Hepatocyte (in vitro differentiated cells): ENCODE data around the gene UBAP1. TPM values are rescaled to one million over a fixed set of nuclear protein-coding genes. Genes with fewer than 3 reads are reported as not detected.

Experiments used
- DNase-seq: peaks from one replicate; pipeline ENCODE4 v3.0.0-alpha.2; 2016; ENCODE audit warnings: low spot score
- H2AFZ ChIP-seq: fragments of 200-600 bp; sonication (generic); 2 replicates; pipeline ENCODE4 v1.6.0; 2016; ENCODE audit warnings: antibody characterized with exemption, mild to moderate bottlenecking
- H3K27ac ChIP-seq: fragments of 200-600 bp; sonication (generic); 2 replicates; pipeline ENCODE4 v1.5.1; 2016; ENCODE audit warnings: mild to moderate bottlenecking
- H3K27me3 ChIP-seq: fragments of 200-600 bp; sonication (generic); 2 replicates; pipeline ENCODE4 v1.6.1; 2016
- H3K36me3 ChIP-seq: fragments of 200-600 bp; sonication (generic); replicated peaks from 2 replicates; pipeline ENCODE4 v1.5.1; 2016; ENCODE audit warnings: low read depth; ENCODE audit not compliant: insufficient read depth
- H3K4me1 ChIP-seq: fragments of 200-600 bp; sonication (generic); 2 replicates; pipeline ENCODE4 v1.5.1; 2016; ENCODE audit warnings: mild to moderate bottlenecking, moderate library complexity; ENCODE audit not compliant: insufficient read depth
- H3K4me2 ChIP-seq: fragments of 200-600 bp; sonication (generic); 2 replicates; pipeline ENCODE4 v1.6.0; 2016
- H3K4me3 ChIP-seq: fragments of 200-600 bp; sonication (generic); 2 replicates; pipeline ENCODE4 v1.5.1; 2016; ENCODE audit warnings: mild to moderate bottlenecking
- H3K79me2 ChIP-seq: fragments of 200-600 bp; sonication (generic); 2 replicates; pipeline ENCODE4 v1.6.0; 2017; ENCODE audit warnings: mild to moderate bottlenecking
- H3K9me2 ChIP-seq: fragments of 200-600 bp; sonication (generic); replicated peaks from 2 replicates; pipeline ENCODE4 v1.6.0; 2017; ENCODE audit warnings: mild to moderate bottlenecking; ENCODE audit not compliant: insufficient read depth
- H3K9me3 ChIP-seq: fragments of 200-600 bp; sonication (generic); 2 replicates; pipeline ENCODE4 v1.5.1; 2016; ENCODE audit warnings: low read depth, mild to moderate bottlenecking
- H4K20me1 ChIP-seq: fragments of 200-600 bp; sonication (generic); 2 replicates; pipeline ENCODE4 v1.6.0; 2016; ENCODE audit warnings: mild to moderate bottlenecking; ENCODE audit not compliant: insufficient read depth, poor library complexity, severe bottlenecking
- EZH2 ChIP-seq: fragments of 200-600 bp; sonication (generic); IDR thresholded peaks from 2 replicates; pipeline ENCODE4 v1.6.1; 2016; ENCODE audit warnings: antibody characterized with exemption, mild to moderate bottlenecking, borderline replicate concordance
- EZH2phosphoT487 ChIP-seq: fragments of 200-600 bp; sonication (generic); IDR thresholded peaks from one replicate; pipeline ENCODE4 v1.6.1; 2018; ENCODE audit warnings: antibody characterized with exemption, mild to moderate bottlenecking, low read depth, moderate library complexity; ENCODE audit not compliant: unreplicated experiment, severe bottlenecking
- WGBS: methylation state at CpG from one replicate; pipeline ENCODE4 v1.1.6; 2016; ENCODE audit warnings: low lambda C conversion rate; ENCODE audit errors: missing lambda C conversion rate; 5-methylcytosine and 5-hydroxymethylcytosine counted together
- polyA plus RNA-seq: library from polyadenylated mRNA; unstranded; fragments of >200 nt; fragmentation: Nextera tagmentation; extraction: Ambion mirVana; gene quantifications from 2 replicates; pipeline ENCODE4 v1.2.1, GENCODE V29; 2016
- total RNA-seq: library from RNA; depleted of rRNA; stranded (reverse); fragments of >200 nt; gene quantifications from 2 replicates; pipeline ENCODE4 v1.2.3, GENCODE V29; 2014
- TF ChIP-seq, protein P1 (sequence below): fragments of 200-600 bp; sonication (generic); IDR thresholded peaks from 2 replicates; pipeline ENCODE4 v1.5.1; 2016; ENCODE audit warnings: antibody characterized with exemption, mild to moderate bottlenecking; ENCODE audit not compliant: poor library complexity

The UBAP1 gene
- total and polyA plus RNA-seq, 2 experiments from 2014 or later, result 38.0 to 49.7 TPM

DNA sequence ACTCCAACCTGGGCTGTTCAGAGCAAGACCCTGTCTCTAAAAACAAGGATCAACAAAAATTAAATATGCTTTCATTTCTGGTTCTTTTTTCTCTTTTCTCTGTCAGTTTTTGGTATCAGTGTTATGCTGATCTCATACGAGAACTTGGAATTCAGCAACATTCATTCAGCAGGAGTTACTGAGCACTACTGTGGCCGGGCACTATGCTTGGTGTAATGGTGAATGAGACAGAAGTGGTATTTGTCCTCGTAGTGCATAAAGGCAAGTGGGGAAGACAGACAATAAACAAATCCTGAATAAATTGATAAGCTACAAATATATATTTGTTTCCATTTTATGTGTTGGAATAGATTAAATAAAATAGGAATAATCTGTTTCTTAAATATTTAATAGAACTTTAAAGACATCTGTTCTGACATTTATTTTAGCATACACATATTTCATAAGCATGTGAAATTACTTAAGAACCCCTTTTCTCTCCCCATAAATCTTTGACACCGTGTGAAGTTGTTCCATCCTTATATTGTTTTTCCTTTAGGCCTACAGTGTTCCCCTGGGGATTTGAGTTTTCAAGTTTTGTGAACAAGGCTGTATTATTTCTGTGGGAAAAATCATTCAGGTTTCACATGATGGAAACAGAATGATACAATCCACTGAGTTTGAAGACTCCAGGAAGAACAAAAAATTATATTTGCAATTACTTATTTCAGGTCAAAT is 24.6 kb downstream of the UBAP1 start:
- H3K9me3 ChIP-seq, result no peaks in the 10 kb centered on the region
- WGBS, result 85% methylated on average over 4 of the region's 4 CpGs
- no peaks in the 10 kb centered on the region for H3K9me2 ChIP-seq
- no peak overlapping the region for H3K27ac ChIP-seq
- TF ChIP-seq EZH2 (no peak), EZH2phosphoT487 (no peak)
- TF ChIP-seq, protein P1, sequence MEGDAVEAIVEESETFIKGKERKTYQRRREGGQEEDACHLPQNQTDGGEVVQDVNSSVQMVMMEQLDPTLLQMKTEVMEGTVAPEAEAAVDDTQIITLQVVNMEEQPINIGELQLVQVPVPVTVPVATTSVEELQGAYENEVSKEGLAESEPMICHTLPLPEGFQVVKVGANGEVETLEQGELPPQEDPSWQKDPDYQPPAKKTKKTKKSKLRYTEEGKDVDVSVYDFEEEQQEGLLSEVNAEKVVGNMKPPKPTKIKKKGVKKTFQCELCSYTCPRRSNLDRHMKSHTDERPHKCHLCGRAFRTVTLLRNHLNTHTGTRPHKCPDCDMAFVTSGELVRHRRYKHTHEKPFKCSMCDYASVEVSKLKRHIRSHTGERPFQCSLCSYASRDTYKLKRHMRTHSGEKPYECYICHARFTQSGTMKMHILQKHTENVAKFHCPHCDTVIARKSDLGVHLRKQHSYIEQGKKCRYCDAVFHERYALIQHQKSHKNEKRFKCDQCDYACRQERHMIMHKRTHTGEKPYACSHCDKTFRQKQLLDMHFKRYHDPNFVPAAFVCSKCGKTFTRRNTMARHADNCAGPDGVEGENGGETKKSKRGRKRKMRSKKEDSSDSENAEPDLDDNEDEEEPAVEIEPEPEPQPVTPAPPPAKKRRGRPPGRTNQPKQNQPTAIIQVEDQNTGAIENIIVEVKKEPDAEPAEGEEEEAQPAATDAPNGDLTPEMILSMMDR, result no peak
- H3K27me3 ChIP-seq, result no peaks in the 10 kb centered on the region
- peaks cover 63% of the 10 kb centered on the region for H4K20me1 ChIP-seq
- H2AFZ ChIP-seq, result no peak overlapping the region
- H3K79me2 ChIP-seq, result peaks cover 95% of the 10 kb centered on the region
- no peak overlapping the region for H3K4me3 ChIP-seq
- DNase-seq, result no peak
- H3K4me1 ChIP-seq, result no peaks in the 10 kb centered on the region
- no peak overlapping the region for H3K4me2 ChIP-seq
- no peaks in the 10 kb centered on the region for H3K36me3 ChIP-seq

DNA sequence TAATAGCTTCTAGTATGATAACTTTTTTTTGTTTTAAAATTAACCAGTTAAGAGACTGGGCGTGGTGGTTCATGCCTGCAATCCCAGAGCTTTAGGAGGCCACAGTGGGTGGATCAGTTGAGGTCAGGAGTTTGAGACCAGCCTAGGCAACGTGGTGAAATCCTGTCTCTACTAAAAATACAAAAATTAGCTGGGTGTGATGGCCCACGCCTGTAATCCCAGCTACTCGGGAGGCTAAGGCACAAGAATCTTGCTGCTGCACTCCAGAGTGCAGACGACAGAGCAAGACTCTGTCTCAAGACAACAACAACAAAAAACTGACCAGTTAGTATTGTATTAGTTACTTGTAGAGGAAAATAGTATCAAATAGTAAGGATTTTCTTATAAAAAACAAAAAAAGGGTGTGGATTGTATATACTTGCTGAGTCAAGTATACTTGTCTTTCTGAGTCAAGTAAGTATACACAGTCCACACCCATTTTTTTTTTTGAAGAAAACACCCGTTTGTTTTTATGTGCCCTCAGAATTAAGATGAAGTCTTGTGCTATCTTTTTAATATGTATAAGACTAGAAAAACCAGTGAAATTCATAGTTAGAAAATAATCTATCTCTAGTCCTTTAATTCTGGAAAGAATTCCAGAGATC is 25.3 kb downstream of the UBAP1 start:
- no peaks in the 10 kb centered on the region for H3K9me2 ChIP-seq
- H3K79me2 ChIP-seq, result peaks cover 94% of the 10 kb centered on the region
- H4K20me1 ChIP-seq, result peaks cover 57% of the 10 kb centered on the region
- H3K36me3 ChIP-seq, result no peaks in the 10 kb centered on the region
- H2AFZ ChIP-seq, result no peak overlapping the region
- no peak overlapping the region for H3K4me2 ChIP-seq
- DNase-seq, result no peak
- H3K4me3 ChIP-seq, result no peak overlapping the region
- H3K4me1 ChIP-seq, result no peaks in the 10 kb centered on the region
- TF ChIP-seq EZH2phosphoT487, result no peak
- no peak for TF ChIP-seq EZH2
- TF ChIP-seq, protein P1, result no peak
- WGBS, result 79% methylated on average over 6 of the region's 6 CpGs
- H3K27me3 ChIP-seq, result no peaks in the 10 kb centered on the region
- H3K27ac ChIP-seq, result no peak overlapping the region
- H3K9me3 ChIP-seq, result no peaks in the 10 kb centered on the region

DNA sequence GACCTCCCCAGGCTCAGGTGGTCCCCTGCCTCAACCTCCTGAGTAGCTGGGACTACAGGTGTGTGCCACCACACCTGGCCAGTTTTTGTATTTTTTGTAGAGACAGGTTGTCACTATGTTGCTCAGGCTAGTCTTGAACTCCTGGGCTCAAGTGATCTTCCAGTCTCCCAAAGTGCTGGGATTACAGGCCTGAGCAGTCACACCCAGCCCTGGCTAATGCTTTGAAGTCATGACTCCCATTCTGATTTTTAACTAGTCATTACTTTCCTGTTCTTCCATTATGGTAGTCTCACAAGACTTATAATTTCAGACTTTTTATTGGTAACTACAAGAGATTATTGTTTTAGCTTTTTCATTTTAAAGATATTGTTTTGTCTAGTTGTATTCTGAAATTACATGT is 26.3 kb downstream of the UBAP1 start:
- no peaks in the 10 kb centered on the region for H3K4me1 ChIP-seq
- H3K9me3 ChIP-seq, result no peaks in the 10 kb centered on the region
- H3K36me3 ChIP-seq, result no peaks in the 10 kb centered on the region
- H3K9me2 ChIP-seq, result no peaks in the 10 kb centered on the region
- no peak overlapping the region for H2AFZ ChIP-seq
- H3K4me3 ChIP-seq, result no peak overlapping the region
- TF ChIP-seq EZH2 (no peak), EZH2phosphoT487 (no peak)
- TF ChIP-seq, protein P1, result no peak
- H3K4me2 ChIP-seq, result no peak overlapping the region
- peaks cover 94% of the 10 kb centered on the region for H3K79me2 ChIP-seq
- peaks cover 51% of the 10 kb centered on the region for H4K20me1 ChIP-seq
- no peak overlapping the region for H3K27ac ChIP-seq
- DNase-seq, result no peak
- H3K27me3 ChIP-seq, result no peaks in the 10 kb centered on the region
